ENCODE results near the gene PTPN1.

Gene PTPN1

DNA sequence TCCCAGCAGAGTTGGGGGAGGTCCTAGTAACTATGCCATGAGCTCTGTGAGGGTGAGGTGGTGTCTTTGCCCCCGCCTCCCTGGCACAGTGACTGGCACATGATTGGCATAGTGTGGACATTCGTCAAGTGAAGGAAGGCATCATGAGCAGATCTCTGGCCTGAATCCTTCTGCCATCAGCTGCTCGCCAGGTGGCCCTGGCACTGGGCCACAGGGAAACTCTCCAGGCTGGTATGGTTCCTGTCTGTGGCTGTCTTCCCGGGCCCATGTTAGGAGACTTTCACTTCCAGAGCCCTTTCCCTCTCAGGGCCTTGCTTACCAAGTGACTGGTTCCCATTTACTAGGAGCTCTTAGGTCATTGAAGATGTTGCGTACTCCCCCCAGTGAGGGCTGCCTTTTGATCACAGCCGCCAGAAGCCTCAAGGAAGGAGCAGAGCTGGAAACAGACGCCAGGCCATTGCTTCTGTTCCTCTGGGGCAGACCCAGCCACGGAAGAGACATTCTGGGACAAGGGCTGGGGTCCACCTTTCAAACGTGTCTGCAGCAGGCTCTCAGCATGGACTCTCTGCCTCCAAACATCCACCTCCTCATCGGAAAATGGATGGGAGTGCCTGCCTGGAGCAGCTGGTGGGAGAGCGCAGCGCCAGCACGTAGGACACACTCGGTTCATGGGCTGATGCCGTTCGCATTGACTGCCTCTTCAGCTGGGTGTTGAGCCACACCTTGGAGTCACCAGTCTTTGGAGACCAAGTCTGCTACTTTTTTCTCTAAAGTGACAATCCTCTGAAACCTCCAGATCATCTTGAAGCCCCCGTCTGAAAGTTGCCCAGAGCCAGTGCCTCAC, 67.2 kb downstream of the PTPN1 start:
- TF ChIP-seq, protein P1, sequence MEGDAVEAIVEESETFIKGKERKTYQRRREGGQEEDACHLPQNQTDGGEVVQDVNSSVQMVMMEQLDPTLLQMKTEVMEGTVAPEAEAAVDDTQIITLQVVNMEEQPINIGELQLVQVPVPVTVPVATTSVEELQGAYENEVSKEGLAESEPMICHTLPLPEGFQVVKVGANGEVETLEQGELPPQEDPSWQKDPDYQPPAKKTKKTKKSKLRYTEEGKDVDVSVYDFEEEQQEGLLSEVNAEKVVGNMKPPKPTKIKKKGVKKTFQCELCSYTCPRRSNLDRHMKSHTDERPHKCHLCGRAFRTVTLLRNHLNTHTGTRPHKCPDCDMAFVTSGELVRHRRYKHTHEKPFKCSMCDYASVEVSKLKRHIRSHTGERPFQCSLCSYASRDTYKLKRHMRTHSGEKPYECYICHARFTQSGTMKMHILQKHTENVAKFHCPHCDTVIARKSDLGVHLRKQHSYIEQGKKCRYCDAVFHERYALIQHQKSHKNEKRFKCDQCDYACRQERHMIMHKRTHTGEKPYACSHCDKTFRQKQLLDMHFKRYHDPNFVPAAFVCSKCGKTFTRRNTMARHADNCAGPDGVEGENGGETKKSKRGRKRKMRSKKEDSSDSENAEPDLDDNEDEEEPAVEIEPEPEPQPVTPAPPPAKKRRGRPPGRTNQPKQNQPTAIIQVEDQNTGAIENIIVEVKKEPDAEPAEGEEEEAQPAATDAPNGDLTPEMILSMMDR (conservative IDR thresholded peaks at IDR 0.05; ENCODE audit: low read depth, low read length): no peak
- no peak for DNase-seq (ENCODE audit: low read depth)
- H3K4me3 ChIP-seq (ENCODE audit: low read depth, low read length): no peak overlapping the region

DNA sequence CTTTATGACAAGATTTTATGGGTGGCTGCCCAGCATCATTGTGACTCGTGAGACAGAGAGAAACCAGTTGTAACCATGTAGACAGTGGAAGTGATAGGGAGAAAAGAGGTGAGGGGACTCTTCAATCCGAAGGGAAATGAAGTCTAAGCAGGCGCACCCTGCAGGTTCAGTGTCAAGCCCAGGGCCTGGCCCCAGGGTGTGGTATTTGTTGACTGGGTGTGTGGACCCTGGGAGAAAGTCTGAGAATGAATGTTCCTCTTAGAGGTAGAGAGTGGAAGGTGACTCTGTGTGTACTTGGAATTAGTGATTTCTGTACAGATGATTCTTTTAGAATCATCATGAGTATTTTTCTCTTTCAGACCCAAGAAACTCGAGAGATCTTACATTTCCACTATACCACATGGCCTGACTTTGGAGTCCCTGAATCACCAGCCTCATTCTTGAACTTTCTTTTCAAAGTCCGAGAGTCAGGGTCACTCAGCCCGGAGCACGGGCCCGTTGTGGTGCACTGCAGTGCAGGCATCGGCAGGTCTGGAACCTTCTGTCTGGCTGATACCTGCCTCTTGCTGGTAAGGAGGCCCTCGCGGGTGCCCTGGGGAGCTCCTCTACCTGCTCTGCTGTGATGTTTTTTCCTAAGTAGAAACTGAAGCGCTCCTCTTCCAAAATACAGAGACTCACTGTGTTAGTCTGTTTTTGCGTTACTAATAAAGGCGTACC, 68.0 kb downstream of the PTPN1 start:
- H3K4me3 ChIP-seq (ENCODE audit: low read depth, low read length): no peak overlapping the region
- TF ChIP-seq, protein P1 (conservative IDR thresholded peaks at IDR 0.05; ENCODE audit: low read depth, low read length): no peak
- no peak for DNase-seq (ENCODE audit: low read depth)

DNA sequence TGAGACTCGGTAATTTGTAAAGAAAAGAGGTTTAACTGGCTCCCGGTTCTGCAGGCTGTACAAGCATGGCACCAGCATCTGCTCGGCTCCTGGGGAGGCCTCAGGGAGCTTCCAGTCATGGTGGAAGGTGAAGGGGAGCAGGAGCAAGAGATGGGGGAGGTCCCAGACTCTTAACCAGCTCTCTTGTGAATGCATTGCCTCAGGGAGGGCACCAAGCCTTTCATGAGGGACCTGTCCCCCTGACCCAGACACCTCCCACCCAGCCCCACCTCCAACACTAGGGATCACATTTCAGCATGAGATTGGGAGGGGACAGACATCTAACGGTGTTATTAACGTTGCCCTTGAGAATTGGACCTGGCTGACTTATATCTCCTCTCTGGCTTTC, 68.6 kb downstream of the PTPN1 start:
- DNase-seq (ENCODE audit: low read depth): no peak
- no peak overlapping the region for H3K4me3 ChIP-seq (ENCODE audit: low read depth, low read length)
- TF ChIP-seq, protein P1 (conservative IDR thresholded peaks at IDR 0.05; ENCODE audit: low read depth, low read length): no peak

DNA sequence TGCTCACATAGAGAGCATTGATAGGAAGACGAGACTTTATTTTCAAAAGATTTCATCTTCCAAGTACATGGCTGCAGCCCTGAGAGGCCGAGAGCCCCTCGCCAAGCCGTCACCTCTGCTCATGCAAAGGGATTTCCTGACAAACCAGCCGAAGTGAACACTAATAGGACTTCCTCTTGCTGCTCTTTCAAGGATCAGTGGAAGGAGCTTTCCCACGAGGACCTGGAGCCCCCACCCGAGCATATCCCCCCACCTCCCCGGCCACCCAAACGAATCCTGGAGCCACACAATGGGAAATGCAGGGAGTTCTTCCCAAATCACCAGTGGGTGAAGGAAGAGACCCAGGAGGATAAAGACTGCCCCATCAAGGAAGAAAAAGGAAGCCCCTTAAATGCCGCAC, 69.3 kb downstream of the PTPN1 start:
- TF ChIP-seq, protein P1 (conservative IDR thresholded peaks at IDR 0.05; ENCODE audit: low read depth, low read length): no peak
- no peak for DNase-seq (ENCODE audit: low read depth)

DNA sequence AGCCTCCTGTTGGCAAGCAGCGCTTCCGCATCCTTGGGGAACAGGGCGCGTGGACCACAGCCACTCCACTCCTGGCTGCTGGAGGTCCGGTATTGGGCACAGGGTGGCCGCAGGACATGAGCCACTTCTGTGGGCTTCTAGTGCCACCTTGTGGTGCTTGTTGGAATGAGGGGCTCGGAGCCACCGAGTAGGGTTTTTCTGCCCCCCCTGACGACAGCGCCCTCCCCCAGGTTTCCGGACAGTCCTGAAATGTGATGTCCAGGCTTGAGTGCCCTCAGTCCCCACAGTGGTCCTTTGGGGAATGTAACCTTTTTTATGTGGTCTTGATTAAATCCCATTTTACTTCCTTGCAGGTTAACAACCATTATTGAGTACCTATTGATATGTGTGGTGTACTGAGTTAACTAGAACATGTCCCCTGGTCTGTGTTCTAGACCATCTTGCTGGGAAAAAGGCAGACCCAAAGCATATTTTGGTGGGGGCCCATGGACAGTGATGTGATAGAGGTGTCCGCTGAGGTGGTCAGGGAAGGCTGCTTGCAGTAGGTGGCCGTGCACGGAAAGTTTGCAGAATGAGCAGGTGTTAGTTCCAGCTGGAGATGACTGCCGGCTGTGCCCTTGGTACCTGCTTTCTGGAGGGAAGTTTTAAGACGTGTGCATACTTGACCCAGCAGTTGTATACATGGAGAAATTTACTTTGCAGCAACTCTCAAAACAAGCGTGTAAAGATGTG, 70.0 kb downstream of the PTPN1 start:
- DNase-seq (ENCODE audit: low read depth): peak; percentile 53
- H3K4me3 ChIP-seq (ENCODE audit: low read depth, low read length): no peak overlapping the region
- TF ChIP-seq, protein P1 (conservative IDR thresholded peaks at IDR 0.05; ENCODE audit: low read depth, low read length): peak; percentile 78

More for the DNA sequence above, 69.3 kb downstream of the PTPN1 start:
- no peak overlapping the region for H3K4me3 ChIP-seq (ENCODE audit: low read depth, low read length)

DNA sequence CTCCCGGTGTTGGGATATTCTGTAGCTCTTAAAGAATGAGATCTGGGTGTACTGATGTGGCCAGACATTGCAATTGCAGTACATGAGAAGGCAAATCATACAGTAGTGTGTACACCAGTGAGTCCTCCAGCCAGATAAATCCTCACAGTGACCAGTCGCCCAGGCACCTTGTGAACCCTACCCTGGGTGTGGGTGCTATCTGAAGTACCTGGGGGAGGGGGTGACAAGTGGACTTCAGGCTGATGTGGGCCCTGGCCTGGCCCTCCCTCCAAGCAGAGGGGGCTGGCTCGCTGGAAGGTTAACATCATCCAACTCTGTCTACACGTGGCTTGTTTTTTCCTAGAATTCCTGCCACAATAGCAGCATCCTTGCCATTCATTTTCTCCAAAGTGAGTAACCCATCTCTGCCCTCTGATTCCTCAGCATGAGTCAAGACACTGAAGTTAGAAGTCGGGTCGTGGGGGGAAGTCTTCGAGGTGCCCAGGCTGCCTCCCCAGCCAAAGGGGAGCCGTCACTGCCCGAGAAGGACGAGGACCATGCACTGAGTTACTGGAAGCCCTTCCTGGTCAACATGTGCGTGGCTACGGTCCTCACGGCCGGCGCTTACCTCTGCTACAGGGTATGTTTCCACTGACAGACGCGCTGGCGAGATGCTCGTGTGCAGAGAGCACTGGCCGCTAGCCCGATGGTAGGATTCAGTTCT, 70.8 kb downstream of the PTPN1 start:
- no peak for DNase-seq (ENCODE audit: low read depth)
- TF ChIP-seq, protein P1 (conservative IDR thresholded peaks at IDR 0.05; ENCODE audit: low read depth, low read length): no peak
- no peak overlapping the region for H3K4me3 ChIP-seq (ENCODE audit: low read depth, low read length)

Data from choroid plexus epithelial cell (primary cell).